Smooth muscle cell (in vitro differentiated cells): ENCODE data around the gene SEPTIN8. TPM values are rescaled to one million over a fixed set of nuclear protein-coding genes. Genes with fewer than 3 reads are reported as not detected.

ENCODE experiments used
- DNase-seq: peaks from one replicate; lab custom pipeline; 2025; ENCODE audit not compliant: unreplicated experiment; lab: John Stamatoyannopoulos, UW
- H2AFZ ChIP-seq: fragments of 200-600 bp; sonication (generic); 2 replicates; pipeline ENCODE4 v1.6.0; 2016; ENCODE audit warnings: antibody characterized with exemption, low read depth, mild to moderate bottlenecking
- H3F3A ChIP-seq: fragments of 200-600 bp; sonication (generic); 2 replicates; pipeline ENCODE4 v1.6.0; 2017; ENCODE audit warnings: antibody characterized with exemption, low read depth
- H3K27ac ChIP-seq: fragments of 200-600 bp; sonication (generic); 2 replicates; pipeline ENCODE4 v1.5.1; 2016; ENCODE audit warnings: low read depth, mild to moderate bottlenecking
- H3K27me3 ChIP-seq: fragments of 200-600 bp; sonication (generic); 2 replicates; pipeline ENCODE4 v1.6.1; 2016; ENCODE audit warnings: low read depth, mild to moderate bottlenecking
- H3K36me3 ChIP-seq: fragments of 200-600 bp; sonication (generic); 2 replicates; pipeline ENCODE4 v1.5.1; 2016; ENCODE audit warnings: low read depth
- H3K4me1 ChIP-seq: fragments of 200-600 bp; sonication (generic); 2 replicates; pipeline ENCODE4 v1.5.1; 2016; ENCODE audit warnings: low read depth
- H3K4me2 ChIP-seq: fragments of 200-600 bp; sonication (generic); 2 replicates; pipeline ENCODE4 v1.6.0; 2016; ENCODE audit warnings: mild to moderate bottlenecking
- H3K4me3 ChIP-seq: fragments of 200-600 bp; sonication (generic); 2 replicates; pipeline ENCODE4 v1.5.1; 2016; ENCODE audit warnings: mild to moderate bottlenecking
- H3K79me2 ChIP-seq: fragments of 200-600 bp; sonication (generic); 2 replicates; pipeline ENCODE4 v1.6.0; 2016; ENCODE audit warnings: low read depth, mild to moderate bottlenecking
- H3K9ac ChIP-seq: fragments of 200-600 bp; sonication (generic); 2 replicates; pipeline ENCODE4 v1.6.0; 2016; ENCODE audit warnings: low read depth
- H3K9me3 ChIP-seq: fragments of 200-600 bp; sonication (generic); replicated peaks from 2 replicates; pipeline ENCODE4 v1.5.1; 2016; ENCODE audit warnings: low read depth
- H4K20me1 ChIP-seq: fragments of 200-600 bp; sonication (generic); 2 replicates; pipeline ENCODE4 v1.6.0; 2016; ENCODE audit warnings: low read depth
- CTCF ChIP-seq: fragments of 200-600 bp; sonication (generic); IDR thresholded peaks from 2 replicates; pipeline ENCODE4 v1.5.1; 2017; ENCODE audit warnings: borderline replicate concordance, mild to moderate bottlenecking, antibody characterized with exemption; ENCODE audit not compliant: insufficient read depth, poor library complexity, severe bottlenecking
- WGBS: methylation state at CpG from one replicate; pipeline ENCODE4 v1.1.7; 2016; ENCODE audit warnings: low lambda C conversion rate; 5-methylcytosine and 5-hydroxymethylcytosine counted together
- polyA plus RNA-seq: library from polyadenylated mRNA; unstranded; fragments of >200 nt; fragmentation: Nextera tagmentation; extraction: Ambion mirVana; gene quantifications from 2 replicates; pipeline ENCODE4 v1.2.1, GENCODE V29; 2016
- total RNA-seq: library from RNA; depleted of rRNA; stranded (reverse); fragments of >200 nt; gene quantifications from 2 replicates; pipeline ENCODE4 v1.2.3, GENCODE V29; 2014

Gene SEPTIN8
- total and polyA plus RNA-seq, 2 experiments from 2014 or later, result 26.3 to 68.1 TPM

- H3K36me3 ChIP-seq, result no peaks in the 10 kb centered on the region
- WGBS, result 37% methylated on average over 41 of the region's 71 CpGs
- peak overlapping the region; percentile 38 for H3K4me3 ChIP-seq
- H3K4me2 ChIP-seq, result peak overlapping the region; percentile 85
- H3K9me3 ChIP-seq, result no peaks in the 10 kb centered on the region
- no peak overlapping the region for H3K27ac ChIP-seq
- H4K20me1 ChIP-seq, result no peaks in the 10 kb centered on the region
- H2AFZ ChIP-seq, result peak overlapping the region; percentile 72
- H3F3A ChIP-seq, result no peaks in the 10 kb centered on the region
- no peak for TF ChIP-seq CTCF
- no peaks in the 10 kb centered on the region for H3K79me2 ChIP-seq
- no peak overlapping the region for H3K9ac ChIP-seq
- peaks cover 2% of the 10 kb centered on the region for H3K27me3 ChIP-seq
- H3K4me1 ChIP-seq, result peaks cover 11% of the 10 kb centered on the region
- DNase-seq, result no peak
Observed at GRCh38 chr5:132825033-132825833, 48.2 kb upstream of the SEPTIN8 start.

DNA sequence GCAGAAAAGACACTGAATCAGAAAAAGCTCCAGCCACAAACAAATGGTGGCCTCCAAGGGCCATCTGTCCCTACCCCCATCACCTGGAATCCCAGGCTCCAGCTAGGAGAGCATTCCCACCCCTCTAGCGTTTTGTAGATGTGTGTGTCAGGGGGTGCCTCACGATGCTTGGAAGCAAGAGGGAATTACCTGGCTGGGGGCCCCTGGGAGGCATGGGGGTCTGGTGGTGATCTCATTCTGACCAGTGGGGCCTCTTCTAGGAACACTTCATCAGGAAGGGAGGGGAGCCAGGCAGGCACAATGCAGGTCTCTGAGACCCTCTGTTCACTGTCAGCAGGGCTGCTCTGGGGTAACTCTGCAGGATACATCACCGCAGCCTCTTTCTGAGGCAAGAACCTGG, 47.4 kb upstream of the SEPTIN8 start:
- H3K9ac ChIP-seq, result no peak overlapping the region
- no peaks in the 10 kb centered on the region for H4K20me1 ChIP-seq
- WGBS, result 98% methylated on average over 3 of the region's 3 CpGs
- H3K27ac ChIP-seq, result no peak overlapping the region
- no peak for TF ChIP-seq CTCF
- no peak overlapping the region for H3K4me3 ChIP-seq
- peaks cover 2% of the 10 kb centered on the region for H3K27me3 ChIP-seq
- H3K4me1 ChIP-seq, result peaks cover 11% of the 10 kb centered on the region
- H3F3A ChIP-seq, result no peaks in the 10 kb centered on the region
- no peak for DNase-seq
- H3K4me2 ChIP-seq, result no peak overlapping the region
- no peaks in the 10 kb centered on the region for H3K79me2 ChIP-seq
- no peaks in the 10 kb centered on the region for H3K9me3 ChIP-seq
- H2AFZ ChIP-seq, result no peak overlapping the region
- H3K36me3 ChIP-seq, result no peaks in the 10 kb centered on the region

DNA sequence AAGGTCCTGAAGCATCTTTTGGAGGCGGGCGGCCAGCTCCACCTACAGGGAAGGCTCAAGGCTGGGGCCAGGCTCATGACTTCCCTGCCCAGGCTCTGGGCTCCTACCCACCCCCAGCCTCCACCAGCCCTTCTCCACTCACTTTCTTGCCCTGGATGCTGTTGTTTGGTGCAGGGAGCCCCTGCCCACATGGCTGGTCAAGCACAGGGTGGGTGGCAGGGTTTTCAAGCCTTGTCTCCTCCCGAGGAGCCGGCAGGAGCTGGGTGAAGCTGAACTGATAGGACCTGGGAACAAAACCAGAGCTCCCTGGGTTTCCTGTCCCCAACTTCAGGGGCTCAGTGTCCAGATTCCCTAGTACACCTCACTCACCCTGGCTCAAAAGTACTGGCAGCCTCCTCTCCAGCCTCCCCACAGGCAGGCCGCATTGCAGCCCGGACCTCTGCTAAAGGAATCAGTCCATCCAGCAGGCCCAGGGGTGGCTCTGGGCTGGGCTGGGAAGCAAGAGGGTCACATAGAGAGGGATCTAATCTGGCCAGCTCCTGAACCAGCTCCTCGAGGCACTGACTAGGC, 46.5 kb upstream of the SEPTIN8 start:
- no peaks in the 10 kb centered on the region for H3K36me3 ChIP-seq
- no peak for DNase-seq
- H3K27me3 ChIP-seq, result no peaks in the 10 kb centered on the region
- peak overlapping the region; percentile 69 for H2AFZ ChIP-seq
- H3K9me3 ChIP-seq, result no peaks in the 10 kb centered on the region
- no peak for TF ChIP-seq CTCF
- no peak overlapping the region for H3K9ac ChIP-seq
- peak overlapping the region; percentile 92 for H3K4me2 ChIP-seq
- peaks cover 11% of the 10 kb centered on the region for H3K4me1 ChIP-seq
- 79% methylated on average over 7 of the region's 7 CpGs for WGBS
- H3F3A ChIP-seq, result no peaks in the 10 kb centered on the region
- no peaks in the 10 kb centered on the region for H4K20me1 ChIP-seq
- H3K4me3 ChIP-seq, result peak overlapping the region; percentile 36
- no peak overlapping the region for H3K27ac ChIP-seq
- H3K79me2 ChIP-seq, result no peaks in the 10 kb centered on the region
